ENCODE results near the gene MAP1B. TPM values are rescaled to one million over a fixed set of nuclear protein-coding genes. Genes with fewer than 3 reads are reported as not detected.

MAP1B gene
- polyA plus RNA-seq, 3 donors = 0.02 TPM; not detected in 2

GRCh38 chr5:72225741-72226140 lies 118.5 kb downstream of the MAP1B start:
- peaks cover 5% of the 10 kb centered on the region for H3K4me1 Mint-ChIP-seq
- Histone ChIP-seq H3K4me3 (replicated peaks in 1 of 3; ENCODE audit: low read depth in 2 of 3, low read length in 3 of 3) (no peak overlapping the region), H3K4me2 (replicated peaks; ENCODE audit: extremely low read depth, low read length, poor library complexity, severe bottlenecking) (no peak overlapping the region), H4K20me1 (ENCODE audit: insufficient read depth, low read length) (no peaks in the 10 kb centered on the region), H3K27ac (ENCODE audit: low read depth in 1 of 2, low read length in 2 of 2) (no peak overlapping the region), H3K36me3 (replicated peaks in 1 of 2; ENCODE audit: control insufficient read depth in 1 of 2, insufficient read depth in 2 of 2, low read length in 2 of 2) (peaks cover 48 to 94% of the 10 kb centered on the region in 2 donors), H3K4me1 (ENCODE audit: control insufficient read depth in 1 of 2, insufficient read depth in 2 of 2, low read length in 2 of 2) (no peaks in the 10 kb centered on the region), H3K79me2 (ENCODE audit: insufficient read depth, low read length) (no peaks in the 10 kb centered on the region), H2AFZ (ENCODE audit: insufficient read depth, low read depth, low read length, poor library complexity, severe bottlenecking) (no peak overlapping the region), H3K27me3 (ENCODE audit: control insufficient read depth in 2 of 2, insufficient read depth in 2 of 2, low read length in 2 of 2) (no peaks in the 10 kb centered on the region), H3K9ac (ENCODE audit: insufficient read depth, low read length, poor library complexity, severe bottlenecking) (no peak overlapping the region), H3K9me3 (replicated peaks in 1 of 2; ENCODE audit: control insufficient read depth in 1 of 2, insufficient read depth in 1 of 2, low read length in 2 of 2) (no peaks in the 10 kb centered on the region)
- H3K36me3 Mint-ChIP-seq = peaks cover 75 to 80% of the 10 kb centered on the region in 2 donors
- intact Hi-C loops (cut with micrococcal nuclease) = no loop called here
- no peak for TF ChIP-seq CTCF (IDR thresholded peaks at IDR 0.05)
- peaks cover 0 to 2% (median 0%) of the 10 kb centered on the region in 3 donors for H3K27me3 Mint-ChIP-seq (ENCODE audit: low read depth in 3 of 3)
- H3K4me3 Mint-ChIP-seq = no peak overlapping the region
- no peak overlapping the region for H3K27ac Mint-ChIP-seq
- DNase-seq = no peak
- 100% methylated on average over 1 of the region's 3 CpGs for WGBS (ENCODE audit: insufficient coverage)
- no peaks in the 10 kb centered on the region for H3K9me3 Mint-ChIP-seq

GRCh38 chr5:72226950-72227349 lies 119.7 kb downstream of the MAP1B start:
- no peak for TF ChIP-seq CTCF (IDR thresholded peaks at IDR 0.05)
- Histone ChIP-seq H3K27me3 (ENCODE audit: control insufficient read depth in 2 of 2, insufficient read depth in 2 of 2, low read length in 2 of 2) (no peaks in the 10 kb centered on the region), H3K36me3 (replicated peaks in 1 of 2; ENCODE audit: control insufficient read depth in 1 of 2, insufficient read depth in 2 of 2, low read length in 2 of 2) (peaks cover 38 to 82% of the 10 kb centered on the region in 2 donors), H3K9me3 (replicated peaks in 1 of 2; ENCODE audit: control insufficient read depth in 1 of 2, insufficient read depth in 1 of 2, low read length in 2 of 2) (no peaks in the 10 kb centered on the region), H3K4me3 (replicated peaks in 1 of 3; ENCODE audit: low read depth in 2 of 3, low read length in 3 of 3) (no peak overlapping the region), H3K9ac (ENCODE audit: insufficient read depth, low read length, poor library complexity, severe bottlenecking) (no peak overlapping the region), H2AFZ (ENCODE audit: insufficient read depth, low read depth, low read length, poor library complexity, severe bottlenecking) (no peak overlapping the region), H4K20me1 (ENCODE audit: insufficient read depth, low read length) (no peaks in the 10 kb centered on the region), H3K4me1 (ENCODE audit: control insufficient read depth in 1 of 2, insufficient read depth in 2 of 2, low read length in 2 of 2) (peaks cover 0 to under 1% of the 10 kb centered on the region in 2 donors), H3K79me2 (ENCODE audit: insufficient read depth, low read length) (no peaks in the 10 kb centered on the region), H3K4me2 (replicated peaks; ENCODE audit: extremely low read depth, low read length, poor library complexity, severe bottlenecking) (no peak overlapping the region), H3K27ac (ENCODE audit: low read depth in 1 of 2, low read length in 2 of 2) (no peak overlapping the region)
- 95% methylated on average over 2 of the region's 2 CpGs for WGBS (ENCODE audit: insufficient coverage)
- Mint-ChIP-seq H3K27me3 (ENCODE audit: low read depth in 3 of 3) (peaks cover 0 to 2% (median 1%) of the 10 kb centered on the region in 3 donors), H3K36me3 (peaks cover 75 to 76% of the 10 kb centered on the region in 2 donors), H3K4me1 (peaks cover 11% of the 10 kb centered on the region), H3K27ac (no peak overlapping the region), H3K9me3 (no peaks in the 10 kb centered on the region), H3K4me3 (no peak overlapping the region)
- intact Hi-C loops (cut with micrococcal nuclease) = no loop called here
- no peak for DNase-seq
